GM18861 (cell line): ENCODE measurements around the gene ATF6B.

Experiments used
- ATAC-seq: cut with Tn5 transposase; IDR thresholded peaks from one replicate; pipeline ENCODE4 v1.9.1; 2021; ENCODE audit not compliant: unreplicated experiment

The ATF6B gene

DNA sequence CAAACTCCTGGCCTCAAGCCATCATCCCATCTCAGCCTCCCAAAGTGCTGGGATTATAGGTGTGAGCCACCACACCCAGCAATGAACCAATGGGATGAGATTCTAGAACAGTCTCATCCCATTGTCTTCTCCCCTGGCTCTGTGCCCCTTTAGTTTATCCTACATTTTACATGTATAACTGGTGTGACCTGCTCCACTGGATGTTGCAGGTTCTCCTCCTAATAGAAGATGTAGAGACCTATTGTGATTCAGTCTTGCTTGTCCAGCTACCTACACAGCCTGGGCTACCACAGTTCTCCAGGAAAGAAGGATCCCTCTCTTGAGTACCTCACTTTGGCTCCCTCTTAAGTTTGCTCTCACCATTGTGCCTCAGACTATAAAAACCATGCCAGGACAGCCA lies 4.1 kb upstream of the ATF6B start:
- no peak for ATAC-seq

DNA sequence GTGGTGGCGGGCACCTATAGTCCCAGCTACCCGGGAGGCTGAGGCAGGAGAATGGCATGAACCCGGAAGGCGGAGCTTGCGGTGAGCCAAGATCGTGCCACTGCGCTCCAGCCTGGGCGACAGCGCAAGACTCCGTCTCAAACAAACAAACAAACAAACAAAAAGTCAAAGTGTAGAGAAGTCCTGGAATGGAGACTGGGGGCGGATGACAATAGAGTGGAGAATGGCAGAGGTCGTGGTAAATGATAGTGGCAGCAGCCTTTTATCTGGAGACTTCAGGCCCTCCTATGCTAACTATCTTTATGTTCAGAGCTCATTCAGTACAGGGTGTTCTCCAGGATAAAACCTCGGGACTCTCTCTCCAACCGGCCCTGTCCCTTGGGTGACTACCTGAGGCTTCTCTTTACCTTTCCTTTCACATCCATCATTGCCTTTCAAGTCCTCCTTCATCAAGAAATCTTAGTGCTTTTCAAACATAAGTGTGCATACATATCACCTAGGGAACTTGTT lies 3.4 kb upstream of the ATF6B start:
- ATAC-seq = no peak

DNA sequence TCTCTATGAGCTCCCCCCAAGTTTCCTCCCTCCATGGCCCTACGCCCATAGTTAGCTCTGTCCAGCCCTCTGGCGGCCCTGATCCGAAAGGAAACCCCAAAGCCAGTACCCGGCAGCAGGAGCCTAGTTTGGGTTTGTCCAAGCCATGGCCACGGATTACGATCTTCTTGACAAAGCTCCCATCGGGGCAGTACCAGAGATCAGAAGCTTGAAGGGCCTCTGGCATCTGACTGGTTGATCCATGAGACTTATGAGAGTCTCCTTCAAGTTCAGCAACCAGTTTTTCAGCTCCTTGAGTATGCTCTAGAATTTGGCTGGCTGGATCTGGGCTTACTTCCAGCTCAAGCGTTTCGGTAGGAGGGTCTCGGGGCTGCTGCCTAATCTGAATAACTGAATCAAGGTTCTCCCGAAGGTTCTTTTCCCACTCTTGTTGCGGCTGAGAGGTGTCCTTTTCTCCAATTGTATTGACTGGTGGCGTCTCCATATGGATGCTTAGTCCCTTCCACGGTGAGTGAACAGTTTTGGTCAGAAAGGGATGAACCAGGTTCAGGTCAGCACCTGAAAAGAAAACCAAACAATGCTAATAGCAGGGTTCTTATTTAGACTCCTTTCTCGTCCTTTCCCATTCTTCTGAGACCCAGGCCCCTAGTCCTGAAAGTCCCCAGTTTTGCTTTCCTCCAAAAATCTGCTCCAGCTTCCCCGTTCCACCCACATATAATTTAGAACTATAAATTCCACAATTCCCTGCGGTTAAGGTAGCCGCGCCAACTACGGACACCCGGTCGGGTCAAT lies 1.4 kb upstream of the ATF6B start:
- ATAC-seq = no peak

DNA sequence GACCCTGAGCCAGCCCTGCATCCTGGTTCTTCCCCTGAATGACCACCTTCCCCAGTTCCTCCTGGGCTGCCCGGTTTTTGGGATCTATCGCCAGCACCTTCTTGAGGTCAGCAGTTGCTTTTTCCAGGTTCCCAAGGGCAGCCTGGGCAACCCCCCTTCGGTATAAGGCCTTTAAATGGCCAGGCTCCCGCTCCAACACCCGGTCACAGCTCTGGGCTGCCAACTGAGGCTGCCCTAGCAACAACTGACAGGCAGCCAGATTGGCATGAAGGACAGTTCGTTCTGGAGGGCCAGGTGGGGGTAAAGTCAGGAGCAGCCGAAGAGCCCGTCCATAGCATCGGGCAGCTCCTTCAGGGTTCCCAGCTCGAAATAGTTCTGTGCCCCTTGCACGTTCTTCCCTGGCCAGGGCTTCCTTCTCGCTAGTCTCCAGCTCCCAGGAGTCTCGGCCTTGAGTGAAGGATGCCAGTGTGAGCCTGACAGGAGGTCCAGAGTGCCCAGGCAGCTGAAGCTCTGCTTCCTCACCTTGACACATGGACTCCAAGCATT lies 778 bp upstream of the ATF6B start:
- ATAC-seq = no peak

DNA sequence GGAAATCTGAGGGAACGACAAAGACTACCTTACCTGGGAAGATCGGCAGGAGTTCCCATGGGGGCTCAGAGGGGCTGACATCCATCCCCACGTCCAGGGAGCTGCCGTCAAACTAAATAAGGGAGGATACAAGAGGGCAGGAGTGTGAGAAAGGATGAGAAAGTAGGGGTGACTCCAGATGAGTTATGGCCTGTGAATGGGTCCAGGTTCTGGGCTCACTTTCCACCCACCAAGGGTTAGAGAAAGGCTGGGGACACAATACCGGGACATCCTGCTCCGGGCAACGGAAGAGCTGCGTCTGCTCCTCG lies 683 bp downstream of the ATF6B start:
- ATAC-seq = no peak

DNA sequence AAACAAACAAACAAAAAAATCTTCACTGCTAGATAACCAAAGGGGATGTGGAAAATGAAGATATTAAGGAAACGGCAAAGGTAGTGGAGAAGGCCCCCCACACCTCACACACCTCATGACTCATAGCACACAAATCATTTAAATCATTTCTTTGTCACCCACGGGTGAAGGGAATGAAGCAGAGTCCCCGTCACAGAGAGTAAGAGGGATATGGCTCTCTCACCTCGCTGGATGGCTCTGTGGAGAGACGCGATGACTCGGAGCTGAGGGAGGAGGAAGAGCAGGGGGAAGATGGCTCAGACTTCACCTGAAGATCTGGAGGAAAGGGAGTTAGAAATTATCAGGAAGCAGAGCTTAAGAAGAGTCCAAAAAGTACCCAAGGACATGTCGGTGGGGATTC lies 1.2 kb downstream of the ATF6B start:
- ATAC-seq = no peak

DNA sequence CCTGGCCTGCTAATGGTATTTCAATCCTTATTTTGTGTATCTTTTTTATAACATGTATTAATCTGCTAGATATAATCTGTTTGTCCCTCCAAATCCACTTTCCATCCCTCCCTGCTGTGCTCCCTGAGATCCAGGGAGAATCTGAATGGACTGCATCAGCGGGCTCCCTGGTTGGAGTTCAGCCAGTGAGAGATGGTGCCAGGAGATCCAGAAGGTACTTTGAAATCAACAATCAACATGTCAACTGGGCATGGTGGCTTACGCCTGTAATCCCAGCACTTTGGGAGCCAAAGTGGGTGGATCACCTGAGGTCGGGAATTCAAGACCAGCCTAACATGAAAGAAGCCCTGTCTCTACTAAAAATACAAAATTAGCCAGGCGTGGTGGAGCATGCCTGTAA lies 4.4 kb downstream of the ATF6B start:
- no peak for ATAC-seq

DNA sequence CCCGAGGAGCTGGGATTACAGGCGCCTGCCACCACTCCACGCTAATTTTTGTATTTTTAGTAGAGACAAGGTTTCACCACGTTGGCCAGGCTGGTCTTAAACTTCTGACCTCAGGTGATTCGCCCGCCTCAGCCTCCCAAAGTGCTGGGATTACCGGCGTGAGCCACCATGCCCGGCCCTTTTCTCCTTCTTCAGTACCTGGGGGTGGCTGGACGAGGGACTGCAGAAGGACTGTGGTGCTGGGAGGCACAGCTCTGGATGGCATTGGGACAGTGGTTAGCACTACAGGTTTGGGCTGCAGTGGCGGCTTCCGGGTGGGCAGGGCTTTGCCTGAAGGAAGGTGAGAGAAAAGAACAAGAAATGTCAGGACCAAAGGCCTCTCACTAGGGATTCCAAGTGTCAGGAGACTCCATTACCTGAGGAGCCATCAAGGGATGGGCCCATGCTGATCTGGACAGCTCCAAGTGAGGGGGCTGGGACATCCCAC lies 7.4 kb downstream of the ATF6B start:
- ATAC-seq = no peak

DNA sequence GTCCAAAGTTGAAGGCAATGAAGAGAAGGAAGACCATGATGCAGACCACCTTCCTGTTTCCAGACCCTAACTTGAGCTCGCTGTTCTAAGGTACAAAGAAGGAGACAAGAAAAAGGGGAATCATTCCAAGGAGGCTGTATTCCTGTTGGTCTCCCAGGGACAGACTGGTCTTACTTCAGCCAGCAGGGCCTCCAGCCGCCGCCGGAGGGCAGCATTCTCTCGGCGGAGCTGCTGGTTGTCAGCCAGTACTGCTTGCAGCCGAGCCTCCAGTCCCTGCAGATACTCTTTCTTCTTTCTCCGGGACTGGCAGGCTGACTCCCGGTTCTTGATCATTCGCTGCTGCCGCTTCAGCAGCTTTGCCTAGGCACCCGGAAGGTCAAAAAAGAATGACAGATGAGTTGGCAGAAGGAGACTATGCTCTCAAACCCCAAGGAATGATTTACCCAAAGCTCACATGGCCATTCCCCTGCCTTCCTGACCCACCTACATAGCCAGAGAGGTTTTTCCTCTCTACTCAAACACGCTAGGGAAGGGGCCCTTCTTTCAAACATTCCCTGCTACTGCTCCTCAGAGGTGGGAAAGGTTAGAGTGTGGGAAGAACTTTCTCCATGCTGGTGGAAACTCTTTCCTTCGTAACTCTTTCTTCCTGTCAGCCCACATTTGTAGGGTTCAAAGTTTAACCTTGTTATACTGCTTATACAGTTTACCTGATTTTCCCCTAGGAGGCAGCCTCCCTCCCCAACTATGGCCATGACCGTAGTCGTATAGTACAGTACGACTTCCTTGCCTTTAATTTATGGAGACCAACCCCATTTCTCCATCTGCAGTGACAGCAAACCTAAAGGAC lies 9.0 kb downstream of the ATF6B start:
- ATAC-seq = no peak

DNA sequence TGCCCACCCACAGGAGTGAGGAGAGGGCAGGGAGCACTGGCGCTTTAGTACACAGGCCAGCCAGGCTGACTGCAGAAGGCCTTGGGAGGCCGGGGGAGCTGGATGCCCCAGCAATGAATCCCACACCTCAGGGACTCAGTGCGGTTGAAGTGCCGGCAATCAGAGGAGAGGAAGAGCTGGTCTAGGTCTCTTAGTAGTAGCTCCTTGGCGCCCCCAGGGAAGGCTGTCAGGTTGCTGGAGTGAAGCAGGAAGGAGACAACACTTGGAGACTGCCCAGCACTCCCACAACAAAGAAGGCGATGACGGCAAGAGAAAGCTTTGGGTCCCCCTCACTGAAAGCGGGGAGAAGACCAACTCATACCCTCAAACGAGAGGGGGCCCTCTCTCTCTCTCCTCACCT lies 10.6 kb downstream of the ATF6B start:
- no peak for ATAC-seq

DNA sequence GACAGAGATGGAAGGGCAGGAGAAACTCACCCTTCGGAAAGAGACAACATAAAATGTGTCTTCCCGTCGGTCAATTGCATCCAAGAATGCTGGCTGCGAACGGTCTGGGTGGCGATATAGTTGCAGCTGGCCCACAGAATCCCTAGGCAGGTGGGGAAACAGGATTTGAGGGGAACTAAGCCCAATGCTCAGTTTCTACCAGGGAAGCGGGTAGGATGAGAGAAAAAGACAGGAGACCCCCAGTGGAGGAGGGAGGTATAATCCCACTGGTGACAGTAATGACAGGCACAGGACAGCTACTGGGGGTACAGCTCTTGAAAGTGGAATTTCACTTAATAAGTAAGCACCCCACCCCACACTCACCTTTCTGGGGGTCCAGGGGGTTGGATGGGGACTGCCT lies 11.4 kb downstream of the ATF6B start:
- no peak for ATAC-seq

DNA sequence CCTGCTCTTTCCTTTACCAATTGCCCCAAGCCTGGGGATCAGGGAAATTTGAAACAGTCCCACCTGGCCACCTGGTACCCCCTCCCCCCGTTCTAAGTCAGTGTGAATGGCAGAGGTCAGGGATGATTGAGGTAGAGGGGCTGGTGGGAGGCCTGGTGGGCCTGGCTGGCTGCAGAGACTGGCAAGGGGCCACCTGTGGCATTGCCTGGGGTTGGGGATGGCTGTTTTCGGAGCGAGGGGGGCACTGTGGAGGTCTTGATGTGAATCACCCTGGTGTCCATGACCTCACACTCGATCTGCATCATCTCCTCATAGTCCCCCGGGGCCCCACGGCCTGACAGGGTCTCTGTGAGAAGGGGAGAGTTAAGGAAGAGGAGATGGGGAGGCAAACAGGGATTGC lies 12.4 kb downstream of the ATF6B start:
- ATAC-seq = no peak

DNA sequence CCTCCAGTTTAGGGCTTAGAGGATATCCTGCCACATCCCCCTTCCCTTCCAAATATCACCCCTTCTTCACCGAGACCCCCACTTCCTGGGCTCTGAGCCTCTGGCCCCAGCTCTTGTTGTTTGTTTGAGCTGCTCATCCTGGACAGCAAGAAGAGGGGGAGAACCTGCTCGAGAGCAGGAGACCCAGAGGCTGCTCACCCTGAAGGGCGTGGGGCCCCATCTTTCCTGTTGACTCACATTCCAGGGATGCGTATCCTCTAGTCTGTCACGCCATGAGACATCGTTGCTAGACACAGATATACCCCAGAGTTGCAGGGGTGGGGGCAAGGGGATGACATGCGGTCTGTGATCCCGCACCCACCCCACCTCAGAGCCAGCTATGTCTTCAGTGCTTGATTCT lies 13.2 kb downstream of the ATF6B start:
- ATAC-seq = no peak

DNA sequence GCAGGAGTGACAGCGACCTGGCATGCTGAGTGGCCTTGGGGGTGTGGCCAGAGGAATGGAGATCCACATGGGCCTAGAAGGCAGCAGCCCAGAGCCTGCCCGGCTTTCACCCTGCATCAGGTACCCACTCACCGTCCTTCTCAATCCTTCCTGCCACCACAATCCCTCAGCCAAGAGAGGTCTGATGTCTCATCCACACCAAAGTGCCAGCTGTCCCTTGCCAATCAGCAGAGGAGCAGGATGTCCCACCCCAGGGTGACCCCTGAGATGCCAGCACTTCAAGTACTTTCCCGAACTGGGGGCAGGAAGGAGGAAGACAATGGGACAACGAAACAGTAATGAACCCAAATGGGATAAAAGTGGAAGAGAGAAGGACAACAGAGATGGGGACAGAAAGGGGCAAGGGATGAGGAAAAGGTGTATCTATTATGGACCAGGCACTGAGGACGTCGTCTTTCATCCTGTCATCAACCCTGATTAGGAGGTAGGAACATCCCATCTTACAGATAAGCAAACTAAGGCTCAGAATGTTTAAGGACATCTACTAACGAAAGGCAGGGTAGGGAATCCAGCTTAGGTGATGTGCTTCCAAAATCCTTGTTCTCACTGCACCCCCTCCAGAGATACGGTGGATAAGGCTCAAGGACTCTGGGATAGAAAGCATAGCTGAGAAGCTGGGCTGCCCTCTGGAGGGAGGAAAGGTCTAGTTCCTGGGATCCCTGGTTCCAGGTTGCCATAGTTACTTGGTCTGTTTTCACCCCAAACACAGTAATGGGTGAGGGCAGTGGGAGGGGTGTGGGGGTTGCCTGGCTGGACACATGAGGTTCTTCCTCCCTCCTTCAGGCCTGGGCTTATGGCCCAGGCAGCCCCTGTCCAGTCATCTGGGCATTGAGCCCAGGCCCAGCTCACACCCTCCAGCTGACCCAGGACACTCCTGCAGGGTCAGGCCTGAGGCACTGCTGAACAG lies 14.4 kb downstream of the ATF6B start:
- ATAC-seq = no peak

DNA sequence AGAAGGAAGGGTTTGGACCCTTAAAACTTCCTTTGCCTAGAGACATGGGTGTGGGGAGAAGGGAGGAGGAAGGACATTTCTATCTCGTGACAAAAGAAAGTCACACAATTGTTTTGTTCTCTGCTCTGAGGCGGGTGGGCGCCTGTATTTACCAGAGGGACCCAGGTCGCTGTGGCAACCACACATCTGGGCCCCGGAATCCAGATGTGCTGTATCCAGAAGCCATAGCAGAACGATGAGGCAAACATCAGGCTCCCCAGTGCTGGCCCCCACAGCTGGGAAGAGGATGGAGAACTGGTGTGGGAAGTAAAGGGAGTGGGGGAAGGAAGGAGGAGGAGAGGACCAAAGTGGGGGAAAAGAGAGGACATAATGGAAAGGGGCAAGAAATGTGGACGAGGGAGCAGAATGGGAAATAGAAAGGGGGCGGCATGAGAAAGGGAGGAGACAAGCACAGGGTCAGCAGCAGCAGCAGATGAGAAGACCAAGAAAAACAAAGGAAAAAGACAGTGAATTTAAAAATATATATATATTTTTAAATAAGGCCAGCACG lies 15.5 kb downstream of the ATF6B start:
- ATAC-seq = no peak

DNA sequence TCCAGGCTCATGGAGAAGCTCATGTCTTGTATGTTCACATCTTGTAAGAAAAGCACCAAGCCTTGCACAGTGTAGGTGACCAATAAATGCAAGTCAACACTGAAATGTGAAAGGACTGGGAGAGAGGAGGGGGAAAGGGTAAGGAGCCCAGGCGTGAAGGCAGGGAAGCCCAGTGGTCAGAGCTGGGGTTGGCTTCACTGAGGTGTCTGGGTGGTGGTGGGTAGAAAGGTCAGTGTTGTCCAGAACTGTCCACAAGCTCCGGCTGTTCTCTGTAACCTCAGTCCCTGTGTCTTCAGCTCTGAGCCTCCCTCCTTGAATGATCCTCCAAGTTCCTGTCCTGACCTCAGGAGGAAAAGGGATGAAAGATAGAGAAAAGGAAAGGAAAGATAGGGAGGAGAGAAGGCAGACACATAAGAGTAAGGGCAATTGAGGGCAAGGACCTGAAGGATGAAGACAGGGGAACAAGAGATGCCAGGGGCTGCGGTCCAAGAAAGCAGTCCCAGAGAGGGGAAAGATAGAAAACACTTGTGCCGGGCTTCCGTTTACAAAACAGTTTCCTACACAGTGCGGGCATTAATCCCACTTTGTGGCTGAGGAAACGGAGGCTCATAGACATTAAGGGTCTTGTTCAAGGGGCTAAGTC lies 16.5 kb downstream of the ATF6B start:
- ATAC-seq = no peak

DNA sequence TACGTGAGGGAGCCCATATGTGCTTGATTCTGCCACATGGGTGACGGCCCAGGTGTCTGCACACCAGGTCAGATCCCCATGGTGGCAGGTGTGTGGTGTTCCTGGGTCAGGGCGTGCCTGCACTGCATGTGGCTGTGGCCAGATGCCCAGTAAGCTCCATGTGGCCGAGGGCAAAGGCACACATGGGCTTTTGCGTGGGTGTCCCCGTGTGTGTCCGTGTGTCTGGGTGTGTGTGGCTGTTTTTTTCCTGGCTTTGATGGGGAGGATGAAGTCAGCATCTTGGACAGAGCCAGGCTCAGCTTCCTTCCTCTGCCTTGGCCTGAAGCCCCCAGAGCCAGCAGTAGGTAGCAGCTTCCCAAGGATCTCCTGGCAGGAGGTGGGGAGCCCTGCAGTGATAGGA lies 17.4 kb downstream of the ATF6B start:
- ATAC-seq = no peak

DNA sequence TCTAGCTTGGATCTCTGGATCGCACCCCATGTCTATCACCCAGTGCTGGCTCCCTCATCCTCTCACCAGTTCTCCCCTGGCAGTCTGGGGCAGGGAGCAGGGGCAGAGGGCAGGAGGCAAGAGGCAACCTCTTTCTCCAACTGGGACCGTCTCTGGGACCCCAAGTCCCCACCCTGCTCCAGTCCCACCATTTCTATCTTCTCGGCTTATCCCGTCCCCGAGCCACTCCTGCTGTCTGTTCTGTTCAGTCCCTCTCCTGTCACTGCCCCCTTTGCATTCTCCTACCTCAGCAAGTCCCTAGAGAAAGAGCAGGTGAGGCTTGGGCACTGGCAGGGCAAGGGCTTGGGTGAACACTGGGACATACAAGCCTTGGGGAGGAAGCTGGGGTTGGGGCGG lies 18.3 kb downstream of the ATF6B start:
- no peak for ATAC-seq

DNA sequence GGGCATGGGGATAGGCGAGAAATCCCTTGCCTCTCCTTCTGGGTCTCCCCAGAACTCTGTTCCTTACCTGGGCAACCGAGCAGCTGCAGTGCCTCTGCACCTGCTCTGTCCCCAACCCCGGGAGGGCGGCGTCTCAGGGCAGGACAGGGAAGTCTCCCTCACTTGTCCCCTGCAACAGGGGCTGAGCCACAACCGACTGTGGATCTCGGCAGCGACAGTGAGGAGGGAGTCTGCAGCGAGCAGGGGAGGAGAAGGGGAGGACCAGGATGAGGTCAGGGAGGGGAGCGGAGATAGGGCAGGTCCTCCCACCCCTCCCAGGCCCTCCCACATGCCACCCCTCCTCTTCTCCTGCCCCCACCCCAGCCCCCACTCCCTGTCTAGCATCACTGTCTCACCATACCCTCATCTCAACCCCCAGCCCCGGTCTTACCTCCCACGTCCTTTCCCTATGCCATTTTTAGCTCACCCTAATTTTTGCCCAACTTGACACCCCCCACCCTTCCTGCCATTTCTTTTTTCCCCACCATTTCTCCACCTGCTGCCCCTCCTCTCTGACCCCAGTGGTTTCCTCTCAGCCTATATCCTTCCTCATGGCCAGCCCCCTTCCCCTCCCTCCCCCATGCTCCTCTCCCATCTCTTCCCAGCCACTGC lies 18.8 kb downstream of the ATF6B start, which contains the start of gene TNXB:
Gene TNXB, minus strand, starts transcription at position 225 of the 651 bp plus-strand sequence. CDS start 11,140 bp downstream, outside the sequence.
- ATAC-seq = no peak
